Activated CD8-positive, alpha-beta memory T cell treated with anti-CD3 and anti-CD28 coated beads, Interleukin-2, amount 50 U/mL, for 48 hours (primary cell): ENCODE results near the gene PRUNE2.
"Not testable (repeated sequence)": the region's sequence is repeated elsewhere in the genome, so short reads cannot be mapped to it uniquely, and the experiment has no call there.

Experiments
- DNase-seq: peaks from one replicate; pipeline ENCODE4 v3.0.0-alpha.2; 2020

PRUNE2 gene

DNA sequence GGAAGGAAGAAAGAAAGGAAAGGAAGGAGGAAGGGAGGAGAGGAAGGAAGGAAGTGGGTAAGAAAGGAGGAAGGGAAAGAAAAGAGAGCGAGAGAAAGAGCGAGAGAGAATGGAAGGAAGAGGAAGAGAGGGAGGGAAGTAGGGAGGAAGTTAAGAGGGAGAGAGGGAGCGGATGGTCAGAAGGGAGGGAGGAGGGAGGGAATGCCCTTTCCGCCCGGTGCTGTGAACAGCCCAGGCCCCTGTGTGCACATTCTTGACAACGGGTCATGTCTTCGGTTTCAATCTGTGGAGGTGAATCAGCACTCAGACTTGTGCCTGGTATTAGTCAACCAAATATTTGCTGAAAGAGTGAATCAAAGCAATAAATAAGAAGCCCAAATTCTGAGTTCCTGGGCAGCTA lies 39.2 kb downstream of the PRUNE2 start:
- no peak for DNase-seq

- no peak for DNase-seq
These were observed 42.1 kb downstream of the PRUNE2 start for GRCh38 chr9:76863832-76864231.

- DNase-seq = no peak
These were observed 46.1 kb downstream of the PRUNE2 start for GRCh38 chr9:76859860-76860259.

- not testable (repeated sequence) for DNase-seq
These were observed 47.7 kb downstream of the PRUNE2 start for GRCh38 chr9:76858248-76858647.

- no peak for DNase-seq
These were observed 49.9 kb downstream of the PRUNE2 start for GRCh38 chr9:76856016-76856415.

DNA sequence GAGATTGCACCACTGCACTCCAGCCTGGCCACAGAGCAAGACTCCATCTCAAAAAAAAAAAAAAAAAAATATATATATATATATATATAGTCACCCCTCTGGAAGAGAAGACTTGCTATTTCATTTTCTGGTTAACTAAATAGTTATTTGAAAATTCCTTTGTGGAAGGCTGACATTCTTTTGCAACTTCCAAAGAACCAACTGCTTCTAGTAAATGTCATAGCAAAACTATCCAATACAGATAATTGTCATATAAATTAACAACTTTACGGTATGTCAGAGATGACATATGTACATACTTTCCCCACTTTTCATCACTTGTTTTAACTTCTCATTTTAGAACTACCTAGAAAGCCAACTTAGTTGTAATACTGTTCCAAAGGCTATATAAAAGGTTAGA lies 50.9 kb downstream of the PRUNE2 start:
- DNase-seq = no peak

- DNase-seq = no peak
These were observed 53.9 kb downstream of the PRUNE2 start for GRCh38 chr9:76852026-76852425.

GRCh38 chr9:76846297-76846696 lies 59.6 kb downstream of the PRUNE2 start:
- no peak for DNase-seq

DNA sequence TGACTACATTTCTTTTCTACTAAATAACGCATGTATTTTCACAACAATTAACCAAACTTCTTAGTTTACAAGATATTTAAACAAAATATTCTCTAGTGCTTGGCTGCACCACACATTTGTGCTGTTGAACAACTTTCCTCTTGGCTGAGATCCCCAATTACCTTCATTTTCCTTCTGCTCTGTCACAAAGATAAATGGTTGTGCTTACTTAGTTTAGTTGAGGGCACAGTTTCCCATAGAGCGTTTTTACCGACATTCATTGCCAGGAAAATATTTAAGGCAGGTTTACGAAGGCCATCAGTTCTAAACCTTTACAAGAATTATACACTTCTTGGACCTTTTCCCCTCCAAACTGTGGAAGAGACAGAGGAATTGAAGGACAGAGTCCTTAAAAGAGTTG lies 60.7 kb downstream of the PRUNE2 start:
- DNase-seq = no peak

DNA sequence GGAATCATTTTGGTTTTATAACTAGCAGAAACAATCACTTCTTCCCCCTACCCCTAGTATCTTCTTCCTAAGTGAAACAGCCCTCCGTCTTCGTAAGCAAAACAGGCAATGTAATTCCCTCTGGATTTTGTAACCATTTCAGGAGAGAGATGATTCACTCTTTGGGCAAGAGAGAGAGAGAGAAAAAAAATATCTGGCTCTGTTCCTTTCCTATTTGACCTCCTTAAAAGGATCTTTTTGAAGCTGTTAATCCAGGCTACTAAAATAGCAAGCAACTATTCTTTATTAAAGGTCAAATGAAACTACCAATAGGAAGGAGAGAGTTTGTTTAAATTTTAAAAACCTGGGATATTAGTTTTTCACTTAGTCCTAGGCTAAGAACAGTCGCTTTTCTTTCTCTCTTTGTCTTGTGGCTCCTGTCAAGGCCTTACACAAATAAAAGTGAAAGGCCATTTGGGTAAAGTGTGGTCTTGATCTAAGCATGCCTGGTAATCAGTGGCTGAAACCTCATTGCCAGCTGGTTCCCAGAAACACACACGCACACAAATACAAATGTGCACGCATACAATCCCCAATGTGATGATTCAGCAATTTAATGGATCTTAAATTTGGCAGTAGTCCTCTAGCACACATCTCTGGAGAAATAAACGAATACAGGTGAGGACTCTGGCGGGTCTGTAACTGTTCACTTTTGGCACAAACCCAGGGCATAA lies 70.2 kb downstream of the PRUNE2 start:
- DNase-seq = no peak

- no peak for DNase-seq
These were observed 77.5 kb downstream of the PRUNE2 start for GRCh38 chr9:76828447-76828846.

- no peak for DNase-seq
These were observed 78.4 kb downstream of the PRUNE2 start for GRCh38 chr9:76827296-76828080.

GRCh38 chr9:76820431-76820830 lies 85.5 kb downstream of the PRUNE2 start:
- DNase-seq = no peak

DNA sequence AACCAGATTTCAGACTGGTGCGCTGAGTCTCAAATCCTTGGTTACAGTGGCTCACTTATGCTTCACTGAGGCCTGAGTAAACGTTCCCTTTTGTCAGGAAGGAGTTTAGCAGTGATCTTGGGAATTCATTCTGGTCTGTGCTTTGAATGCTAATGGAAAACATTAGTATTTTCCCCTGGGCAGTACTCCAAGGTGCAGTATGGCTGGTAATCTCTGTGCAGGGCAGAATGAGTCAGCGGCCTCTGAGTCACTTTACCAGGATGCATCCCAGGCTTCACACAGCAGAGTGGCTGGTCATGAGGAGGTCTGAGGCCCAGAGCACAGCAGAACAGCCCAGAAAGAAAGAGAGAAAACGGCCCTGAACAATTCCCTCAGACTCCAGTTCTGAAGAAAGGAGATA lies 87.6 kb downstream of the PRUNE2 start:
- no peak for DNase-seq

DNA sequence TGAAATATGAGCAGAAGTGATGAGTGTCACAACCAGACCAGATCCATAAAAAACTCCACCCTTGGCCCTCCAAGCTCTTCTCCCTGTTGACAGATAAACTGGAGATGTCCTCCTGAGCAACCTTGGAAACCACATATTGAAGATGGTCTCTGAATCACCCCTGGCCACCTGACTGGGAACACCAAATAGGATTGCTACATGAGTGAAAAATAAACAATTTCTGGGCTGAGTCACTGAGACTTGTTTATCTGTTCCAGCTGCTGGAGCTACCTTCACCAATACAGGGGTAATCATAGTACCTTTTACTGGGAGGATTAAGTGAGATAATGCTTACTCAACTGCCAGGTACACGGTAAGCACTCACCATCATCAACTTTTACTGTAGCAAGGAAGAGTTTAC lies 88.4 kb downstream of the PRUNE2 start:
- DNase-seq = no peak

DNA sequence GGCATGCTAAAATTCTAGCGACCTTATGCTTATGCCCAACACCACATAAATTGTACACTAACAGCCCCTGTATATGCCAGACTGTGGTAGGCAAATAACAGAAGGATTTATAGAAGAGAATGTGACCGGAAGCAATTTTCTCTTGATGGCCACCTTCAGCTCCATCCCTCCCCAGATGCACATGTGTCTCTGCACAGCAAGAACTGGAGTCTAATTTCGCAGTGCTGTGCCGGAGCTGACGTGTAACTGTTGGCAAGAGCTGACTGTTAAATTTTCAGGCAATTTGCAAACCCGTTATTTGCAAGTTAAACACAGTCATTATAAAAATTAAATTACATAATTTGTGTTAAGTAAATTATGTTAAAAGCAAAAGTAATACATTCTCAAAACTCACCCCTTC lies 93.3 kb downstream of the PRUNE2 start:
- no peak for DNase-seq

GRCh38 chr9:76810377-76810957 lies 95.4 kb downstream of the PRUNE2 start:
- DNase-seq = no peak

DNA sequence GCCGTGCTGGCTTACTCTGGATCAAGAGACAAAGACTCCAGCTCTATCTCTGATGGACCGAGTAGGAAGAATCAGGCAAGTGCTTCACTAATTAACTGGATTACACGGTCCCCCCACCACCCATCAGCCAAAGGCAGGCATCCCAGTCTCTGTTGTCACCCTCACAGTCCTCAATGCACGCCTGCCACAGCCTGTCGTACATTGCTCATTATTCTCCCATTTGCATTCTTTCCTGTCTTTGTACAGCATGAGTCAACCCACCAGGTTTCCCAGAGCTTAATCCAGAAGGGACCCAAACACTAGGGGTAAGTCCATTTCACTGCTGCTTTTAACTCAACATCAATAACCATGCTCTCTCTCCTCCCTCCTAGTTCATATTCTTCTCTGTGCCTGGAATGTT lies 97.3 kb downstream of the PRUNE2 start:
- DNase-seq = no peak

DNA sequence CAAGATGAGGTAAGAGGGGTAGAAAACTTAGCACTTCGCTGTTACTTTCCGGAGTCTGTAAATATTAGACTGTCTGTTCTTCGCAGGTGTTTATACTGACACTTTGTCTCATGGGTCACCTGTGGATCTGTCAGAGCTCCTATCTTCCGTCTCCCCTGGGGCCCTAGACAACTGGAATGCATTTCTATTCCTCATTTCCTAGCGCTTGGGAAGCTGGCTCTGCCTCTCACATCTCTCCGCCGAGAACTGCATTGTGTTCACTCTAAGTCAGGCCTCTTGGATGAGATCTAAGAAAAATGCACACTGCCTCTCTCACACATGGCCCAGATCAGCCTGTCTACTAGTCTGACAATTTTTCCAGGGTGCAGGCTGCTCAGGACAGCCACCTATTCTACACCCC lies 102.2 kb downstream of the PRUNE2 start:
- no peak for DNase-seq

DNA sequence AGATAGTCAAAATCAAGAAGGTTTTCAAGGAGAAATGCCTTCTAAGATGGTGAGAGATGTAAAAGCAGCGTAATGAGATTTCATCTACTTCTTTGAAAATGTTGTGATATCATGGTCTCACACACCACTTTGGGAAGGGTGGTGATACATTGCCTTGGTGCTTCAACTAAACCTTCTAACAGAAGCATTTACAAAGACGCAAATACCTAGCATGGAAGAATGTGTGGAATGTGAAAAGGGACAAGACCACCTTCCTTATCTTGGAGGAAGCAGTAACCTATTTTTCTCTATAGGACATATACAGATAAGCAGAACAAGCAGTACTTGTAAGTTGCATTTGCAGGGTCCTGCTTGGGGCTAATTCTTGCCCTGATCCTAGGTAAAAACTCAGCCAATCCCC lies 102.8 kb downstream of the PRUNE2 start:
- DNase-seq = no peak

DNA sequence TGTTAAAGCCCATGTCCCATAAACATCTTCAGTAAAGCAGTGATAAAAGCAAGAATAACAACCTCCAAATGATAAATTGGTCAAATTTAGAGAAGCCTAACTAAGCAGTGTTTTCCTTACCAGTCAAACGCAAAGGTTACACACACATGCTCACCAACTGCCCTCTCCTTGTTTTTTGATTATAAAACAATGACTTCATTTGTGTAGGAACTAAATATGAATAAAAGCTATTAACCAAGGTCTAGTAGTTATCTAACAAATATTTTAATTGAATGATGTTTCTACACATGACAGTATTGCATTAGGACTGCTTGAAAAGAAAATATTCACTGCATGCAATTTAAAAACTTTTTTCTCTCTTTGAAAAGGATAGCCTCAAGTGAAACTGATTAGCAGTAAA lies 105.0 kb downstream of the PRUNE2 start:
- no peak for DNase-seq

DNA sequence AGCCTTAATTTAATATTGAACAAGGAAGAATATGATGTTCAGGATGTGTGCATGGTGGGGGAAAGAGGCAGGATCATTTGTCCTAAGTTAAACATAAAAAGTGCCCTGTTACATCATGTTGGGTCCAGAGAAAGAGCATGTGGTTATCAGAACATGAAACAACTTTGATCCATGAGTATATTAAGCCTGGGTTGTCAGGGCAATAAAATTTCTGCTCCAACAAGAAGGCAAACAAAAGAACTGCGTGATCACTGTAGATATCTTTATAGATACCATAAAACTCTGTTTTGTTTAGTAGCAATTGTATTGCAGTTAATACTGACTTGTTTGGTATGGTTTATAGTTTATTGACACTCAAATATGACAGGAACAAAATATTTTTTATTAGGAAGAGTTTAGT lies 106.4 kb downstream of the PRUNE2 start:
- no peak for DNase-seq

- DNase-seq = no peak
These were observed 107.4 kb downstream of the PRUNE2 start for GRCh38 chr9:76798527-76798926.

DNA sequence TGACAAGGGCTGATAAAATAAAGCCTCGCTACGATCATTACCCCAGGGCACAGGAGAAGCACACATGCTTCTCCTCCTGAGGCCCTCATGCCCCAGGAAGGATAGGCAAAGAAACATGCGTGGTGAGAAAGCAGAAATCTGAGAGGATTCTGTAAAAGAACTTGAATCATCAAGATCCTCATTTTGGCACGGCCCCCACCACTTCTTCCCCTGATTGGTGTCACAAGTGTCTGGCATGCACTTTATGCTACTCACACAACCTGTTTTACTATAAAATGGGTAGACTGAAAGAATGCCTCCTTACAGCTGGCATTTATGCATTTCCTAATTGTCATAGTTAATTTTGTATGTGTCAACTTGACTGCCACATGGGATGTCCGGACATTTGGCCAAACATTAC lies 109.6 kb downstream of the PRUNE2 start:
- DNase-seq = no peak
